ENCODE measurements around the gene KCNT1.

- TF ChIP-seq SRF (IDR thresholded peaks at IDR 0.05; ENCODE audit: low read depth in 2 of 2, low read length in 2 of 2) = no peak
- TF ChIP-seq POLR2AphosphoS2 (IDR thresholded peaks at IDR 0.05; ENCODE audit: low read depth, low read length) = no peak
- TF ChIP-seq HDGF (IDR thresholded peaks at IDR 0.05) = no peak
- TF ChIP-seq SMC3 (IDR thresholded peaks at IDR 0.05; ENCODE audit: borderline replicate concordance, low read length) = no peak
- TF ChIP-seq, protein P1, sequence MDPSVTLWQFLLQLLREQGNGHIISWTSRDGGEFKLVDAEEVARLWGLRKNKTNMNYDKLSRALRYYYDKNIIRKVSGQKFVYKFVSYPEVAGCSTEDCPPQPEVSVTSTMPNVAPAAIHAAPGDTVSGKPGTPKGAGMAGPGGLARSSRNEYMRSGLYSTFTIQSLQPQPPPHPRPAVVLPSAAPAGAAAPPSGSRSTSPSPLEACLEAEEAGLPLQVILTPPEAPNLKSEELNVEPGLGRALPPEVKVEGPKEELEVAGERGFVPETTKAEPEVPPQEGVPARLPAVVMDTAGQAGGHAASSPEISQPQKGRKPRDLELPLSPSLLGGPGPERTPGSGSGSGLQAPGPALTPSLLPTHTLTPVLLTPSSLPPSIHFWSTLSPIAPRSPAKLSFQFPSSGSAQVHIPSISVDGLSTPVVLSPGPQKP (IDR thresholded peaks at IDR 0.05; ENCODE audit: low read depth, low read length) = no peak
- no peak for TF ChIP-seq POLR2A (IDR thresholded peaks at IDR 0.05; ENCODE audit: low read depth, low read length)
- TF ChIP-seq POLR2AphosphoS5 (IDR thresholded peaks at IDR 0.05; ENCODE audit: low read length) = no peak
- no peak for TF ChIP-seq ZNF384 (IDR thresholded peaks at IDR 0.05; ENCODE audit: borderline replicate concordance, low read depth, low read length)
- no peak for TF ChIP-seq ZSCAN29 (IDR thresholded peaks at IDR 0.05)
- no peak for TF ChIP-seq RCOR1 (conservative IDR thresholded peaks at IDR 0.05; ENCODE audit: low read depth, low read length)
Observed at GRCh38 chr9:135769489-135770202, 67.7 kb downstream of the KCNT1 start.

Measured in GM12878 (cell line).